GM18517 (cell line): ENCODE data around the gene ADARB2.
"Not testable (repeated sequence)": the region's sequence is repeated elsewhere in the genome, so short reads cannot be mapped to it uniquely, and the experiment has no call there.

ENCODE experiments used
- ATAC-seq: cut with Tn5 transposase; IDR thresholded peaks from one replicate; pipeline ENCODE4 v1.9.1; 2021; ENCODE audit warnings: mild to moderate bottlenecking, moderate library complexity; ENCODE audit not compliant: unreplicated experiment

ADARB2 gene

GRCh38 chr10:1416456-1417037 lies 320.8 kb downstream of the ADARB2 start:
- no peak for ATAC-seq

GRCh38 chr10:1414893-1415292 lies 322.4 kb downstream of the ADARB2 start:
- ATAC-seq, result no peak

DNA sequence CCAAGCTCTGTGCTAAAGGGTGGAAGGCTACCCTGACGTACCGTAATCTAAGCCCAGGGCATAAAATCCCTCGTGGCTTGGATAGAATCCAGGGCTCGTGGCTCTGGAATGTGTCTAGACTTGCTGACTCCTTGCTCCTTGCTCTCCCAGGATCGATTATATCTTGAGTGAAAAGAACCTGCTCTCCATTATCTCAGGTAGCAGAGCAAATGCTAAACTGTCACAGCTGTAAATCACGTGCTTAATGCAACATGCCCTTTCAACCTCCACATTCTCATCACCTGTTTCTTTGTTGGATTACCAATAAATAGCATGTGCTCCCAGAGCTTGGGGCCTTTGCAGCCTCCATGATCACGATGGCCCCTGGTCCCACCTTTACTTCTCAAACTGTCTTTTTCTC lies 323.0 kb downstream of the ADARB2 start:
- ATAC-seq, result not testable (repeated sequence)

- no peak for ATAC-seq
Observed at GRCh38 chr10:1413823-1414222, 323.5 kb downstream of the ADARB2 start.

DNA sequence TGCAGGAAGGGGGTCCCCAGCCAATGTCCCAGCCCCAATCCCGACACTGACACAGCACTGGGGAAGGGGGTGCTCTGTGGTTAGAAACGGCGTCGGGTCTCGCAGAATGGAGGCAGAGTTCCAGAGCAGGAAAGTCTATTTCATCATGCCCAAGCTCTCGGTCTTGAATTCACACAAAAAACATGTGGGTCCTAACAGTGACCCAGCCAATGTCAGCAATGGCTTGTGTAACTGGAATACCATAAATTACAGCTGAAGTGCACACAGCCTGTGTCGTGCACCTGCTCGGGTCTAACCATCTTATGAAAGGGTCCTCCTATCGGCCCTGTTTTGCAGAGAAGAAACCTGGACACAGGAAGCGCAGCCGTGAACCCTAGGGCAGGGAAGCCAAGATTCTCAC lies 324.1 kb downstream of the ADARB2 start:
- no peak for ATAC-seq

GRCh38 chr10:1412531-1413189 lies 324.7 kb downstream of the ADARB2 start:
- no peak for ATAC-seq

DNA sequence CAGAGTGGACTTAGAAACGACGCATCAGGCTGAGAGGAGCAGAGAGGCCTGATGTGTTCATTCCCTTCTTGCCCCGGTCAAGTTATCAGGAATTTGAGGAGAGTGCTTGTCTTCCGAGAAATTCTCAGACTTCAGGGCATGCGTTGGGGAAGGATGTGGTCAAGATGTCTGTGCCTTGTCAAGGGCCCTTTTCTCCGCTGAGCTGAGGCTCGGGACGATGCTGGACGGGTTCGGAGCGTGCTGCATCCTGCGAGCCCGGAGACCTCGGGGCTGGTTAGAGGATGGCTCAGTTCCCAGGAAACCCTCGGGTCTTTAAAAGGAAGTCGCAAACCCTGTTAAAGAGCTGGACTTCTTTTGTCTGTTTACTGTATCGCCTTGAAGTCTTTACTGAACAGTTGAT lies 325.4 kb downstream of the ADARB2 start:
- no peak for ATAC-seq

DNA sequence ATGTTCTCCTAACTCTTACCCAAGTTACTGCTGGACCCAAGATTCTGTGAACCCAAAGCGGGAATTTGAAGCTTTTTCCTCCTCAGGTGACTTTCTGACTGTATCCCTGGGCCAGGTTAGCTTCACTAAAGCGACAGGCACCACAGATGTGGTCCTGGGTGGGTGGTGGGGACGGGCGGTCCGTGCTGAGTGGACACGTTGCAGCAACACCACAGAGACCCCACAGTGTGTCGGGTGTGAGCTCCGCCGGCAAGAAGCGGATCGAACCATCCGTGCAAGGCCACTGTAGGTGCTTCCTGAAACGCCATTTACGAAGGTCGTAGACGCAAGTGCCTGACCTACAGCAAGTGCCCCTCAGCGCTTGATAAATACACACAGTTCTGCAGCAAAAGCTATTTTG lies 325.9 kb downstream of the ADARB2 start:
- no peak for ATAC-seq

- no peak for ATAC-seq
Observed at GRCh38 chr10:1410469-1411395, 326.6 kb downstream of the ADARB2 start.

- ATAC-seq, result no peak
Observed at GRCh38 chr10:1410032-1410431, 327.3 kb downstream of the ADARB2 start.

- ATAC-seq, result no peak
Observed at GRCh38 chr10:1409392-1409791, 327.9 kb downstream of the ADARB2 start.

- no peak for ATAC-seq
Observed at GRCh38 chr10:1408651-1409367, 328.5 kb downstream of the ADARB2 start.

- ATAC-seq, result no peak
Observed at GRCh38 chr10:1406967-1407945, 330.1 kb downstream of the ADARB2 start.

- ATAC-seq, result no peak
Observed at GRCh38 chr10:1406132-1406966, 331.0 kb downstream of the ADARB2 start.

DNA sequence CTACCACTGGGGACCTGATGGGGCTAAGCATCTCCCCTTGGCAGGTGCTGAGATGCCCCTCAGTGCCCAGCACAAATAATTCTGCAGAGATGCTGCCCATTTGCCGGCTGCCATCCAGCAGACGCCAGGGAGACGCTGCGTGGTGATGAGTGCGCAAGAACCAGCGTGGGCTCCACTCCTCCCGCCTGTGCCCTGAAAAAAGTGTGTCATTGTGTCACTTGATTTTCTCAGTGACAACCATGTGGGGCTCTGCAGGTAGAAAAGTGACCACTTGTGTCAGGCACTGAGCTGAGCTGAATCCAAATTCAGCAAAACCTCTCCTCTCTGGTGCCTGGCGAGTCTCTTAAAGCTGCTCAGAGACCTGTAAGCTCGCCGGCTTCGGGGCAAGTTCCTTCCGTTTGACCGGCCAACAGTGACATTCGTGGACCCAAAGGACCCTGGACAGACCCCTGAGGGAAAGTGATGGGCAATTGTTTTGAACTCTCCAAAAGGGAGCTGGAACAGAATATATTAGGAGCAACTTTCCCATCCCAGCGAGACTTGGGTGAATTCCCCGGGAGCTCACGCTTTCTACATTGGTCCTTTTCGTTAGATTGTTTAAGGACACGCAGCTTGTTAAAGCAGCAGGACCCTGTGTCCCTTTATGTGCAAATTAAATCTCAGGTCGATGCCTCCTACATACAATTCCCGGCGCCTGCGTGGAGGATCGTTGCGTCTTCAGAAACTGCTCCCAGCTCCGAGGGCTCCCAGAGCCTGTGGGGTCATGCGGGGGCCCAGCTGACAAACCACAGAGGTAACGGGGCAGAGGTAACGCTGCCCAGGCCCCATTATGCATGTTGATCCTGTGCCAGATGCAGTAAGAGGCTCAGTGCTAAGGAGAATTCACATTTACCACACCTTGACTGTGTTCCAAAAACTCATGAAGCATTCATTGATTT lies 332.7 kb downstream of the ADARB2 start:
- no peak for ATAC-seq

GRCh38 chr10:1403508-1404322 lies 333.6 kb downstream of the ADARB2 start:
- no peak for ATAC-seq

- ATAC-seq, result no peak
Observed at GRCh38 chr10:1402816-1403507, 334.4 kb downstream of the ADARB2 start.
